SH-SY5Y (cell line): ENCODE results near the gene EPHB2.

Source experiments
- GATA2 ChIP-seq: IDR thresholded peaks from 2 replicates; pipeline ENCODE4 v1.6.1; 2011; ENCODE audit warnings: mild to moderate bottlenecking, low read depth, low read length
- GATA3 ChIP-seq: IDR thresholded peaks from 2 replicates; pipeline ENCODE4 v1.6.1; 2011; ENCODE audit warnings: low read depth, mild to moderate bottlenecking, low read length, moderate library complexity

Gene EPHB2

GRCh38 chr1:22854688-22855565 lies 144.3 kb downstream of the EPHB2 start:
- TF ChIP-seq GATA2 (no peak), GATA3 (no peak)

- TF ChIP-seq GATA3 (no peak), GATA2 (no peak)
These were observed 145.3 kb downstream of the EPHB2 start for GRCh38 chr1:22855668-22856606.

GRCh38 chr1:22857661-22858060 lies 147.0 kb downstream of the EPHB2 start:
- TF ChIP-seq GATA3 (no peak), GATA2 (no peak)

- TF ChIP-seq GATA2 (no peak), GATA3 (no peak)
These were observed 149.8 kb downstream of the EPHB2 start for GRCh38 chr1:22860414-22860800.

GRCh38 chr1:22860883-22861385 lies 150.3 kb downstream of the EPHB2 start:
- TF ChIP-seq GATA3: no peak
- TF ChIP-seq GATA2: no peak

GRCh38 chr1:22861764-22862440 lies 151.3 kb downstream of the EPHB2 start:
- no peak for TF ChIP-seq GATA2
- no peak for TF ChIP-seq GATA3

GRCh38 chr1:22862752-22863151 lies 152.1 kb downstream of the EPHB2 start:
- TF ChIP-seq GATA3: no peak
- no peak for TF ChIP-seq GATA2

DNA sequence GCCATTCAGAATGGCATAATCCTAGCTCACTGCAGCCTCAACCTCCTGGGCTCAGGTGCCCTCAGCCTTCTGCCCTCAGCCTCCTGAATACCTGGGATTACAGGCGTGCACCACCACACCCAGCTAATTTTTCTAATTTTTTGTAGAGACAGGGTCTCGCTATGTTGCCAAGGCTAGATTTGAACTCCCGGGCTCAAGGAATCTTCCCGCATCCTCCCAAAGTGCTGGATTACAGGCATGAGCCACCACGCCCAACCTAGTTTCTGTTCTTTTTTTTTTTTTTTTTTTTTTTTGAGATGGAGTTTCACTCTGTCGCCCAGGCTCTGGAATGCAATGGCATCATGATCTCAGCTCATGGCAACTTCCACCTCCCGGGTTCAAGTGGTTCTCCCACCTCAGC lies 153.1 kb downstream of the EPHB2 start:
- TF ChIP-seq GATA3 (no peak), GATA2 (no peak)

GRCh38 chr1:22864886-22865285 lies 154.2 kb downstream of the EPHB2 start:
- TF ChIP-seq GATA3: no peak
- no peak for TF ChIP-seq GATA2

GRCh38 chr1:22865736-22866135 lies 155.1 kb downstream of the EPHB2 start:
- TF ChIP-seq GATA3: no peak
- TF ChIP-seq GATA2: no peak

DNA sequence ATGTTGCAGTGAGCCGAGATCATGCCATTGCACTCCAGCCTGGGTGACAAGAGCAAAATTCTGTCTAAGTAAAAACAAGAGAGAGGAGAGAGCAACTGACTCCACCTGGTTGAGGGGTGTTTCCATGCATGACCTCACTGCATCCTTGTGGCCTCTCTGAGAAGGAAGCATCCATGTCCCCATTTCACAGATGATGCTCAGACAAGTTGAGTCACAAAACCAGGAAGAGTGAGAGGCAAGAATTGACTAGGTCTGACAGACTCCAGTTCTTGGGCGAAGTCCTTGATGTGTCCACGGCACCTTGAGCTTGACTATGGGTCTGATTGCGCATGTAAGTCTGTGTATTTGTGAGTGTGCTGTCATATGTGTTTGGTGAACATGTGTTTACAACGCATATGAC lies 156.2 kb downstream of the EPHB2 start:
- TF ChIP-seq GATA2 (no peak), GATA3 (no peak)

DNA sequence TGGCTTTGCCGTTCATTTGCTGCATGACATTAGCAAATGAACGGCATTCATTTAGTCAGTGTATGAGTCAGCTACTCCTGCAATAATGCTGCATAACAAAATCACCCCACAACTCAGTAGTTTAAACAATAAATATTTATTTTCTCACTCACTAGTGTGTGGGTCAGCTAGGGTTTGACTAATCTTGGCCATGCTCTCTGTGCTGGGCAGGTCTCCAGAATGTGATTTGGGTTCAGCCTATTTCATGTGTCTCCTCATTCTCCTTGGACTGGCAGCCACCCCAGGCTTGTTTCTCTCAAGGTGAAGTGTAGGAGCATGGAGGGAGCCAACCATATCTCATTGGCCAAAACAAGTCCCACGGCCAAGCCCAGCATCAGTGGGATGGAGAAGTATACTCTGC lies 157.7 kb downstream of the EPHB2 start:
- TF ChIP-seq GATA3 (no peak), GATA2 (no peak)

GRCh38 chr1:22869325-22869724 lies 158.7 kb downstream of the EPHB2 start:
- no peak for TF ChIP-seq GATA2
